IMR-90 (cell line): ENCODE data around the gene FAM184A. TPM values are rescaled to one million over a fixed set of nuclear protein-coding genes. Genes with fewer than 3 reads are reported as not detected.

Experiments used
- ATAC-seq: fragments of 200-7000 bp; cut with Tn5 transposase; 2 replicates; pipeline ENCODE4 v1.9.1; 2020; ENCODE audit warnings: low read depth, mild to moderate bottlenecking, moderate library complexity
- BruUV-seq: library from RNA; stranded (reverse); fragments of 400-500 nt; replicated peaks from 2 replicates; lab custom pipeline; 2021; lab: Mats Ljungman, UMichigan
- CTCF ChIA-PET: fragments of 300-600 bp; formaldehyde crosslinking; extraction: SDS; loops from one replicate; lab custom pipeline; 2021; ENCODE audit warnings: antibody characterized with exemption; lab: Yijun Ruan, JAX
- POLR2A ChIA-PET: fragments of 300-600 bp; sonication (Branson Sonifier 250); formaldehyde crosslinking; loops from one replicate; lab custom pipeline; 2022; ENCODE audit warnings: antibody characterized with exemption; ENCODE audit not compliant: unreplicated experiment; lab: Charles Lee
- DNase-seq: peaks from one replicate; pipeline ENCODE4 v3.0.0; 2013
- H2AFZ ChIP-seq: replicated peaks from 2 replicates; pipeline ENCODE3; 2013; ENCODE audit warnings: low read length, mild to moderate bottlenecking; ENCODE audit not compliant: poor library complexity
- H2AK5ac ChIP-seq: 2 replicates; pipeline ENCODE4 v1.6.1; 2013; ENCODE audit warnings: low read depth, low read length, inconsistent platforms
- H2AK9ac ChIP-seq: replicated peaks from 2 replicates; pipeline ENCODE3; 2013; ENCODE audit warnings: mild to moderate bottlenecking, low read depth, low read length, moderate library complexity; ENCODE audit not compliant: poor library complexity
- H2BK120ac ChIP-seq: 2 replicates; pipeline ENCODE4 v1.6.1; 2013; ENCODE audit warnings: low read depth, low read length, inconsistent platforms
- H2BK15ac ChIP-seq: 3 replicates; pipeline ENCODE4 v1.6.1; 2013; ENCODE audit warnings: low read depth, low read length, inconsistent platforms
- H2BK20ac ChIP-seq: 2 replicates; pipeline ENCODE4 v1.6.1; 2013; ENCODE audit warnings: low read depth, mild to moderate bottlenecking, inconsistent platforms, low read length, moderate library complexity
- H2BK5ac ChIP-seq: 2 replicates; pipeline ENCODE4 v1.6.1; 2013; ENCODE audit warnings: mild to moderate bottlenecking, low read depth, low read length, inconsistent platforms; ENCODE audit not compliant: poor library complexity, severe bottlenecking
- H3K14ac ChIP-seq: replicated peaks from 2 replicates; pipeline ENCODE4 v1.6.1; 2013; ENCODE audit warnings: low read depth, low read length, inconsistent platforms
- H3K18ac ChIP-seq: 2 replicates; pipeline ENCODE4 v1.6.1; 2013; ENCODE audit warnings: low read depth, low read length, control low read depth
- H3K23ac ChIP-seq: 2 replicates; pipeline ENCODE4 v1.6.1; 2013; ENCODE audit warnings: low read depth, low read length, inconsistent platforms
- H3K27ac ChIP-seq: 2 replicates; pipeline ENCODE4 v1.5.1; 2013; ENCODE audit warnings: mild to moderate bottlenecking, control low read depth, low read length; ENCODE audit not compliant: insufficient read depth
- H3K27me3 ChIP-seq: 2 replicates; pipeline ENCODE4 v1.6.1; 2013; ENCODE audit warnings: low read length; ENCODE audit not compliant: control insufficient read depth, insufficient read depth
- H3K36me3 ChIP-seq: 2 replicates; pipeline ENCODE4 v1.6.1; 2013; ENCODE audit warnings: low read length, mixed read lengths; ENCODE audit not compliant: control insufficient read depth, insufficient read depth
- H3K4ac ChIP-seq: 2 replicates; pipeline ENCODE4 v1.6.1; 2013; ENCODE audit warnings: low read depth, low read length, inconsistent platforms
- H3K4me1 ChIP-seq: 2 replicates; pipeline ENCODE4 v1.6.1; 2013; ENCODE audit warnings: low read length, mixed read lengths; ENCODE audit not compliant: control insufficient read depth, insufficient read depth
- H3K4me2 ChIP-seq: 2 replicates; pipeline ENCODE4 v1.6.1; 2013; ENCODE audit warnings: low read depth, mild to moderate bottlenecking, control low read depth, low read length, moderate library complexity
- H3K4me3 ChIP-seq: 2 replicates; pipeline ENCODE4 v1.5.1; 2013; ENCODE audit warnings: low read depth, mild to moderate bottlenecking, control low read depth, low read length, moderate library complexity; ENCODE audit not compliant: insufficient read depth
- H3K56ac ChIP-seq: 2 replicates; pipeline ENCODE4 v1.6.1; 2013; ENCODE audit warnings: low read length, inconsistent platforms; ENCODE audit not compliant: insufficient read depth; ENCODE audit errors: extremely low read depth
- H3K79me1 ChIP-seq, 2 experiments: 2 replicates each; pipeline ENCODE4 v1.6.1; 2013; ENCODE audit warnings: low read length in 2 of 2, inconsistent platforms in 1 of 2, low read depth in 1 of 2
- H3K9ac ChIP-seq: 2 replicates; pipeline ENCODE4 v1.6.1; 2013; ENCODE audit warnings: low read depth, low read length, control low read depth
- H3K9me1 ChIP-seq: 2 replicates; pipeline ENCODE4 v1.6.1; 2013; ENCODE audit warnings: low read length, inconsistent platforms; ENCODE audit not compliant: insufficient read depth
- H3K9me3 ChIP-seq: 2 replicates; pipeline ENCODE4 v1.6.1; 2013; ENCODE audit warnings: low read length; ENCODE audit not compliant: control insufficient read depth, insufficient read depth
- H4K20me1 ChIP-seq: 2 replicates; pipeline ENCODE4 v1.6.1; 2013; ENCODE audit warnings: low read length, inconsistent platforms; ENCODE audit not compliant: insufficient read depth
- H4K5ac ChIP-seq: 2 replicates; pipeline ENCODE4 v1.6.1; 2013; ENCODE audit warnings: mild to moderate bottlenecking, low read depth, low read length, control low read depth
- H4K8ac ChIP-seq, 2 experiments: 2 replicates each; pipeline ENCODE4 v1.6.1; 2013; ENCODE audit warnings: low read depth in 2 of 2, low read length in 2 of 2, control low read depth in 1 of 2, inconsistent platforms in 1 of 2
- H4K91ac ChIP-seq: 2 replicates; pipeline ENCODE4 v1.6.1; 2013; ENCODE audit warnings: low read depth, low read length, inconsistent platforms; ENCODE audit not compliant: insufficient read depth
- BHLHE40 ChIP-seq: fragments of 150-350 bp; IDR thresholded peaks from 2 replicates; pipeline ENCODE4 v1.6.1; 2016; ENCODE audit warnings: mild to moderate bottlenecking, low read depth, low read length
- NFE2L2 ChIP-seq: fragments of 150-350 bp; IDR thresholded peaks from 2 replicates; pipeline ENCODE4 v1.6.1; 2016; ENCODE audit warnings: low read depth, mild to moderate bottlenecking, low read length
- RAD21 ChIP-seq: IDR thresholded peaks from 2 replicates; pipeline ENCODE4 v1.6.1; 2012; ENCODE audit warnings: low read length, improper control_type of control experiment
- SMC3 ChIP-seq: fragments of 150-350 bp; IDR thresholded peaks from 2 replicates; pipeline ENCODE4 v1.6.1; 2016; ENCODE audit warnings: low read depth, mild to moderate bottlenecking, antibody characterized with exemption, low read length, moderate library complexity
- WGBS, 2 experiments: methylation state at CpG; one replicate each; pipeline versions ENCODE4 v1.1.5 to v1.1.7; 2013; ENCODE audit warnings: missing lambda C conversion rate in 2 of 2; ENCODE audit not compliant: insufficient read length in 1 of 2; ENCODE audit errors: extremely low coverage in 2 of 2; 5-methylcytosine and 5-hydroxymethylcytosine counted together
- dilution Hi-C: fragments of 300-500 bp; cut with HindIII; formaldehyde crosslinking; loops from one replicate; pipeline ENCODE4 v1.14.3; 2018; ENCODE audit warnings: low sequenced_read_pairs; ENCODE audit not compliant: unreplicated experiment
- in situ Hi-C: fragments of 300-500 bp; cut with MboI; formaldehyde crosslinking; loops from 3 replicates; pipeline ENCODE4 v1.14.3; 2019; ENCODE audit warnings: low sequenced_read_pairs, inconsistent platforms, mixed read lengths
- intact Hi-C: fragments of 100-400 bp; cut with micrococcal nuclease; formaldehyde crosslinking; loops from 2 replicates; pipeline ENCODE4 v1.10.0; 2022
- polyA plus RNA-seq, 3 experiments: library from polyadenylated mRNA; depleted of rRNA; stranded (reverse); fragments of >200 nt; gene quantifications; 2 replicates each; pipeline ENCODE4 v1.2.3, GENCODE V29; 2012; ENCODE audit warnings: low replicate concordance in 1 of 3
- total RNA-seq: library from RNA; depleted of rRNA; stranded (reverse); fragments of >200 nt; gene quantifications from 2 replicates; pipeline ENCODE4 v1.2.3, GENCODE V29; 2012
- TF ChIP-seq, protein P1 (sequence below): fragments of 150-350 bp; IDR thresholded peaks from 2 replicates; pipeline ENCODE4 v1.6.1; 2017; ENCODE audit warnings: mild to moderate bottlenecking, antibody characterized with exemption, low read length, low read depth

Gene FAM184A
- total and polyA plus RNA-seq, 2 of the 4 experiments (the other 2 are of a cell fraction): 0.03 TPM; not detected in 1

DNA sequence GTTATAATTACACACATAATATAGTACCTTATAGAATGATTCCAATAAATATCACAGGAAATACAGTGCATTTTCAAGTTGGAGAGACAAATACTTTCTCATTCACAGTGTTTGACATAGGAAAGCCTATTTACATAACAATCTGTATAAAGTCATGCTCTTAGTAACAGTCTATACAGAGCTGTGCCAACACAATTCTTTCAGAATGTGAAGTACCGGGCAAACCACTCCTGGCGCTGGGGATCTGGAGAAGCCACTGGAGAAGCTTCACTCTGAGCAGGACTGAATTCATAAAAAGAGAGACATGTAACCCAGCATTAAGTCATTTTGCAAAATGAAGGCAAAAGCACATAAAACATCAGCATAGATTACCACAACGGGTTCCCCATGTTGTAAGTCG lies 118.6 kb downstream of the FAM184A start:
- Histone ChIP-seq H4K8ac (no peak overlapping the region), H2BK20ac (no peak overlapping the region), H2BK5ac (no peak overlapping the region), H3K27ac (no peak overlapping the region), H3K23ac (no peak overlapping the region), H3K79me1 (no peaks in the 10 kb centered on the region), H3K4me2 (no peak overlapping the region), H2BK120ac (no peak overlapping the region), H3K27me3 (peaks cover 2% of the 10 kb centered on the region), H4K5ac (no peak overlapping the region), H4K20me1 (no peaks in the 10 kb centered on the region), H3K18ac (no peak overlapping the region), H3K9me3 (no peaks in the 10 kb centered on the region), H3K4me3 (no peak overlapping the region), H3K4me1 (no peaks in the 10 kb centered on the region), H4K91ac (no peak overlapping the region), H3K14ac (no peak overlapping the region), H3K36me3 (no peaks in the 10 kb centered on the region), H3K9ac (no peak overlapping the region), H2BK15ac (no peak overlapping the region), H2AK5ac (no peak overlapping the region), H3K56ac (no peak overlapping the region), H3K4ac (no peak overlapping the region), H2AFZ (no peak overlapping the region), H3K9me1 (no peaks in the 10 kb centered on the region), H2AK9ac (no peak overlapping the region)
- WGBS, 2 experiments: no CpG with 5 or more reads among the region's 4 CpGs
- intact Hi-C loops: loop anchor here (5.0 kb wide), 1 partner anchor 678 kb away; no protein-coding TSS in a partner anchor
- ChIA-PET CTCF (no interaction called here), POLR2A (interaction anchor here (0.5 kb wide), 1 partner anchor 88 kb away, joined by 3 read pairs; no protein-coding TSS in a partner anchor)
- ATAC-seq (no peak), DNase-seq (no peak)
- no peak for TF ChIP-seq SMC3
- TF ChIP-seq NFE2L2: no peak
- no peak for TF ChIP-seq RAD21
- TF ChIP-seq BHLHE40: no peak
- TF ChIP-seq, protein P1, sequence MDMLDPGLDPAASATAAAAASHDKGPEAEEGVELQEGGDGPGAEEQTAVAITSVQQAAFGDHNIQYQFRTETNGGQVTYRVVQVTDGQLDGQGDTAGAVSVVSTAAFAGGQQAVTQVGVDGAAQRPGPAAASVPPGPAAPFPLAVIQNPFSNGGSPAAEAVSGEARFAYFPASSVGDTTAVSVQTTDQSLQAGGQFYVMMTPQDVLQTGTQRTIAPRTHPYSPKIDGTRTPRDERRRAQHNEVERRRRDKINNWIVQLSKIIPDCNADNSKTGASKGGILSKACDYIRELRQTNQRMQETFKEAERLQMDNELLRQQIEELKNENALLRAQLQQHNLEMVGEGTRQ: no peak
- in situ Hi-C loops: no loop called here
- BruUV-seq: no TSS peak
- dilution Hi-C loops: no loop called here
